Loucy (cell line): Measurements from ENCODE around the gene TM6SF1.

Experiments
- H2AFZ ChIP-seq: fragments of 200-600 bp; sonication (generic); 2 replicates; pipeline ENCODE4 v1.6.0; 2016; ENCODE audit warnings: antibody characterized with exemption, mild to moderate bottlenecking, low read length, moderate library complexity
- H3F3A ChIP-seq: fragments of 200-600 bp; 2 replicates; pipeline ENCODE4 v1.6.0; 2016; ENCODE audit warnings: antibody characterized with exemption, low read depth, mild to moderate bottlenecking
- H3K27me3 ChIP-seq: fragments of 200-600 bp; sonication (generic); 2 replicates; pipeline ENCODE4 v1.6.1; 2014; ENCODE audit warnings: low read length, mild to moderate bottlenecking; ENCODE audit not compliant: insufficient read depth, poor library complexity, severe bottlenecking
- H3K36me3 ChIP-seq: fragments of 200-600 bp; sonication (generic); 2 replicates; pipeline ENCODE4 v1.6.1; 2016; ENCODE audit warnings: low read length; ENCODE audit not compliant: insufficient read depth
- H3K4me1 ChIP-seq: fragments of 200-600 bp; sonication (generic); 2 replicates; pipeline ENCODE4 v1.5.1; 2014; ENCODE audit warnings: low read length, mild to moderate bottlenecking; ENCODE audit not compliant: insufficient read depth, poor library complexity, severe bottlenecking
- H3K4me2 ChIP-seq: fragments of 200-600 bp; sonication (generic); 2 replicates; pipeline ENCODE4 v1.6.0; 2014; ENCODE audit warnings: antibody characterized with exemption, low read length, low read depth, mild to moderate bottlenecking; ENCODE audit not compliant: poor library complexity, severe bottlenecking
- H3K4me3 ChIP-seq: fragments of 200-600 bp; sonication (generic); 2 replicates; pipeline ENCODE4 v1.5.1; 2014; ENCODE audit warnings: low read length, mild to moderate bottlenecking, mixed read lengths; ENCODE audit not compliant: poor library complexity, severe bottlenecking
- H3K79me2 ChIP-seq: fragments of 200-600 bp; sonication (generic); 2 replicates; pipeline ENCODE4 v1.6.1; 2014; ENCODE audit warnings: low read length; ENCODE audit not compliant: insufficient read depth
- H3K9ac ChIP-seq: fragments of 200-600 bp; sonication (generic); 2 replicates; pipeline ENCODE4 v1.6.0; 2014; ENCODE audit warnings: mild to moderate bottlenecking, low read depth, low read length, moderate library complexity; ENCODE audit not compliant: poor library complexity, severe bottlenecking
- H3K9me2 ChIP-seq: fragments of 200-600 bp; sonication (generic); replicated peaks from 2 replicates; pipeline ENCODE4 v1.6.1; 2016; ENCODE audit warnings: low read depth, low read length, mixed read lengths
- H3K9me3 ChIP-seq: fragments of 200-600 bp; sonication (generic); 2 replicates; pipeline ENCODE4 v1.6.1; 2014; ENCODE audit warnings: mild to moderate bottlenecking, antibody characterized with exemption, low read length, low read depth; ENCODE audit not compliant: insufficient read depth
- H4K20me1 ChIP-seq: fragments of 200-600 bp; sonication (generic); 2 replicates; pipeline ENCODE4 v1.6.0; 2014; ENCODE audit warnings: antibody characterized with exemption, low read length, mild to moderate bottlenecking; ENCODE audit not compliant: insufficient read depth, poor library complexity, severe bottlenecking
- CTCF ChIP-seq: fragments of 200-600 bp; sonication (generic); conservative IDR thresholded peaks from 2 replicates; pipeline ENCODE4 v1.5.1; 2014; ENCODE audit warnings: mild to moderate bottlenecking, antibody characterized with exemption, low read length
- EZH2phosphoT487 ChIP-seq: fragments of 200-600 bp; IDR thresholded peaks from 2 replicates; pipeline ENCODE4 v1.6.1; 2018; ENCODE audit warnings: antibody characterized with exemption, mild to moderate bottlenecking, moderate library complexity, borderline replicate concordance

TM6SF1 gene

GRCh38 chr15:83178390-83178789, 70.9 kb downstream of the TM6SF1 start:
- Histone ChIP-seq H3K9ac (no peak overlapping the region), H4K20me1 (no peaks in the 10 kb centered on the region), H3K4me2 (no peak overlapping the region), H3F3A (no peaks in the 10 kb centered on the region), H3K4me1 (no peaks in the 10 kb centered on the region), H3K79me2 (peaks cover 54% of the 10 kb centered on the region), H3K36me3 (no peaks in the 10 kb centered on the region), H3K9me2 (no peaks in the 10 kb centered on the region), H3K9me3 (no peaks in the 10 kb centered on the region), H3K4me3 (no peak overlapping the region), H3K27me3 (no peaks in the 10 kb centered on the region), H2AFZ (no peak overlapping the region)
- TF ChIP-seq CTCF = no peak
- TF ChIP-seq EZH2phosphoT487 = no peak

DNA sequence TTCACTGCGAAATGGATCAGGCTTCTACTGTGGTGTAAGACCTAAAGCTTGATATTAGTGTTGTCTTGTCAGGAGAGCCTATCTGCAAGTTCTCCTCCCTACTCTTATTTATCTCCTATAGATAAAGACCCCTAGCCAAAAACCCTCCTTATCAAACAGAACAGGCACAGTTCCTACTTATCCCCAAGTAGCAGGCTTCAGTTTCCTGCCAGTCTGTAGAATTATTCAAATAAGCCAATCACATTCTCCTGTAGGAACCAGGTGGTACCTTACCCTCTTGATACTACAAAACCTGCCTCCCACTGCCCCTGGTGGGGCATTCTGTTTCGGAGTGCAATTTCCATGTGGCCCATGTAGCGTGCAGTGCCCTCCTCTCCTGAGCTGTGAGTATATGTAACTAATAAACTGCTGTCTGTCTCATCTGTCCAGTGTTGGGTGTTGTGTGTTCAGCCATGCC, 71.5 kb downstream of the TM6SF1 start:
- Histone ChIP-seq H3K4me1 (no peaks in the 10 kb centered on the region), H3K4me2 (no peak overlapping the region), H3K27me3 (no peaks in the 10 kb centered on the region), H3K4me3 (no peak overlapping the region), H3K36me3 (no peaks in the 10 kb centered on the region), H2AFZ (no peak overlapping the region), H4K20me1 (peaks cover under 1% of the 10 kb centered on the region), H3K79me2 (peaks cover 59% of the 10 kb centered on the region), H3K9me2 (no peaks in the 10 kb centered on the region), H3K9me3 (no peaks in the 10 kb centered on the region), H3K9ac (no peak overlapping the region), H3F3A (no peaks in the 10 kb centered on the region)
- TF ChIP-seq CTCF = no peak
- no peak for TF ChIP-seq EZH2phosphoT487

GRCh38 chr15:83185561-83185960, 78.1 kb downstream of the TM6SF1 start:
- H3K27me3 ChIP-seq = no peaks in the 10 kb centered on the region
- H3K9me2 ChIP-seq = no peaks in the 10 kb centered on the region
- no peak overlapping the region for H2AFZ ChIP-seq
- no peaks in the 10 kb centered on the region for H3F3A ChIP-seq
- H3K4me3 ChIP-seq = no peak overlapping the region
- no peak overlapping the region for H3K9ac ChIP-seq
- no peaks in the 10 kb centered on the region for H3K4me1 ChIP-seq
- TF ChIP-seq CTCF (no peak), EZH2phosphoT487 (no peak)
- H3K36me3 ChIP-seq = peaks cover under 1% of the 10 kb centered on the region; the same call in 1 of the 2 replicates
- peaks cover 16% of the 10 kb centered on the region for H4K20me1 ChIP-seq
- H3K9me3 ChIP-seq = no peaks in the 10 kb centered on the region
- peaks cover 81% of the 10 kb centered on the region for H3K79me2 ChIP-seq
- H3K4me2 ChIP-seq = no peak overlapping the region
